Left lobe of liver (tissue), 2 donors: ENCODE data around the gene LAMC3. TPM values are rescaled to one million over a fixed set of nuclear protein-coding genes. Genes with fewer than 3 reads are reported as not detected.
A peak's percentile ranks its signal among the peaks of the same experiment; 100 is the strongest.

Experiments
- ATAC-seq: fragments of 200-7000 bp; cut with Tn5 transposase; one replicate; pipeline ENCODE4 v1.9.1; 2020; ENCODE audit warnings: mild to moderate bottlenecking, moderate library complexity
- DNase-seq: peaks from one replicate; pipeline ENCODE4 v3.0.0-alpha.2; 2020; ENCODE audit warnings: low spot score
- total RNA-seq: library from RNA; stranded (reverse); gene quantifications from one replicate; pipeline ENCODE4 v1.2.1, GENCODE V29; 2021
- donor health status: DM: no; HTN: no; CAD: no; lungs with moderate emphysema.
- donor health status: DM: no; HTN: yes; CAD: no.

LAMC3 gene
- total RNA-seq, 1 donor from 2014 or later: 7.1 TPM

DNA sequence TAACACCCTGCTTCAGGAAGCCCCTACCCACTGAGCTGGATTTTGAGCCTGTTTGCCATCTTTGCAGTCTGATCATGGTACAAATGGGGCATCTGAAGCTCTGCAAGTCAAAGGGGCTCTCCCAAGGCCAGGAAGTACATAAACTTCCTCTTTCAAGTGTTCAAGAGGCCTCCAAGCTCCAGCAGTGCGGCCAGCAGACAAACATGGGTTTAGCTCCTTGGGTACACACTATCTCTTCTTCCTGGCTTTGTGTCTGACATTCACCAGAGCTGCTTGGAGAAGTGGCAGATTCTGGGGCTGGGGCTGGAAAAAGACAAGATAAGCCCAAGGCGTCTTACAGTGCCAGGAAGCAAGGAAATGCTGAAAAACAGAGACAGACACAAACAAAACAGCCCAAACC is 34.1 kb downstream of the LAMC3 start:
- DNase-seq (no peak), ATAC-seq (no peak)

DNA sequence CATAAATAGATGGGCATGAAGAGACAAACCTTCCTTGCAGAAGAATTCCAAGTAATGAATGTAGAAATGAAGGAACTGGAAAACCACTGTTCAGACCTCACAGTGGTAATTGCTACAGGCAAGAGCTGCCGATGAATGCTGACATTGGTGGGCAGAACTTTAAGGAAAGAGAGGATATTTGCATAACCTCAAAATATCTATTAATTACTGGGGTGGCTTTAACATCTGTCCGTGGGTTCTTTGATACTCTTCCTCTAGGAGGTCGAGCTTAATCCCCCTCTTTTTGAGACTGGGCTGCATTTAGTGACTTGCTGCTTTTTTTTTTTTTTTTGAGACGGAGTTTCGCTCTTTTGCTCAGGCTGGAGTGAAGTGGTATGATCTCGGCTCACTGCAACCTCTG is 34.7 kb downstream of the LAMC3 start:
- ATAC-seq: no peak
- DNase-seq: no peak

DNA sequence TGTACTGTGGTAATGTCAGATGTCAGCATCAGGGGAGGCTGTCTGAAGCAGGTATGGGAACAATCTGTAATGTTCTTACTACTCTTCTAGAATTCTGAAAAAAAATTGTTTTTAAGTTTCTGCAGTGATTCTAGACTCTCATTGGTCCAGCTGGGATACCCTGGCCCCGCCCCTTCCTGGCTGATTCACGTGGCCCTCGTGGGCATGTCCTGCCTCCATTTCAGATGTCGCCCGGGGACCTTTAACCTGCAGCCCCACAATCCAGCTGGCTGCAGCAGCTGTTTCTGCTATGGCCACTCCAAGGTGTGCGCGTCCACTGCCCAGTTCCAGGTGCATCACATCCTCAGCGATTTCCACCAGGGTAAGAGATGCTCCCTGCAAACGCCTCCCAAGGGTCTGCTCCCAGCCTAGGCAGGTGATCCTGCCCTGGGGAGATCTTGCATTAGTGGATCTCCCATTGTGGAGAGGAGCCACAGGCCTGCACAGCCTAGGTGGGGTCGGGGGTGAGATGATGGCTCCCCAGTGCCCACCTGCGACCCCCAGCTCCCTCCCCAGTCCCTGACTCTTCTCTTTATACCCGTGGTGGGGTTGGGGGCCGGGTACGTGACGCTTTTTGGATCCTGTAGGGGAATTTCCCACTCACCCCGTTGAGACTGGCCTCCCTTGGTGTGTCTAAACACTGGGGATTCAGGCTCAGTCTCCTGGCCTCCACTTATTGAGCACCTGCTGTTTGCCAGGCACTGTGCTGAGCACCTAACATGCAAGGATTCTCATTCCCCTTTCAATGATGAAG is 36.5 kb downstream of the LAMC3 start:
- ATAC-seq (no peak), DNase-seq (no peak)

DNA sequence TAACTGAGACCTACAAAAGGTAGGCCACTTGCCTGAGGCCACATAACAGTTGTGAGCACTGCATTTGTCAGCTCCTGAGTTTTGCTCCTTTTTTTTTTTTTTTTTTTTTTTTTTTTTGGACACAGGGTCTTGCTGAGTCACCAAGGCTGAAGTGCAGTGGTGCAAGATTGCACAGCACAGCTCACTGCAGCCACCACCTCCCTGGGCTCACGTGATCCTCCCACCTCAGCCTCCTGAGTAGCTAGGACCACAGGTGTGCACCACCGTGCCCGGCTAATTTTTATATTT is 37.1 kb downstream of the LAMC3 start:
- ATAC-seq: no peak
- DNase-seq: no peak

DNA sequence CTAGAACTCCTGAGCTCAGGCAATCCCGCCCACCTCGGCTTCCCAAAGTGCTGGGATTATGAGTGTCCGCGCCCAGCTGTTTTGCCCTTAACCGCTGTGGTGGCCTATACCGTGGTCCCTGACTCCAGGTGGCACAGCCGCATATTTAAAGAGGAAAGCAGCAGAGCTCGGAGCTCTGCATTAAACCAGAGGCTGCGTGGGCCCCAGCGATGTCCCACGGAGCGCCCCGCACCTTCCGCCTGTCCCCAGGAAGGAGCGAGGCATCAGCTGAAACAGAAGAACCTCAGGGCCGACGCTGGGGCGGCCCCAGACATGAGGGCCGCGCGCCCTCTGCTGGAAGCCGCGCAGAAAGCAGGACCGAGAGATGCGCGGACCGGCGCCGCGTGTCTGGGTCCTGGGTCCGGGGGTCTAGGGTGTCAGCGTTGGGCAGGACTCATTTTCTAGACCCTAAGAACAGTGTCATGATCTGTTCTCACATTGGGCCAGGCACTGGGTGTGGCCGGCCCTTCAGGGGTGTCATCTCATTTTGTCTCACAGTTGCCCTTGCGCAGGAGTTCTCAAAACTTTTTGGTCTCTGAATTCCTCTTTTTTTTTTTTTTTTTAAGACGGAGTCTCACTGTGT is 37.7 kb downstream of the LAMC3 start:
- DNase-seq: peak; percentile 63
- peak; percentile 96 for ATAC-seq

DNA sequence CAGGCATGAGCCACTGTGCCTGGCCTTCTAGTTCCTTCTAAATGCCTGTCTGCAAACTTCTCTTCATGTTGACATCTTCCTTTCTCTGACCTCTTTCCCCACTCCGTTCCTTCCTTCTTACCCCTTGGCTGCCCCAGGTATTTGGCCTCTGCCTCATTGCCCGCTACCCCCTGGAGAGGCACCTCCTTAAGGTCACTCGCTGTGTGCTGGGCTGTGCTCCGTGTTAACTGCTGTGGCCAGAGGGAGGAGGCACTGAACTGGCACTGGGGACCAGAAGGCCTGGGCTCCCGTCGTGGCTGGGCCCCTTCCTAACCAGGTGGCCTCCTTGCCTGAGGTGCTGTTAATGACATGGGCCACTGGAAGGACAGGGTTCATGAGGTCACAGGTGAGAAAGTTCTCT is 39.4 kb downstream of the LAMC3 start:
- ATAC-seq (no peak), DNase-seq (no peak)

DNA sequence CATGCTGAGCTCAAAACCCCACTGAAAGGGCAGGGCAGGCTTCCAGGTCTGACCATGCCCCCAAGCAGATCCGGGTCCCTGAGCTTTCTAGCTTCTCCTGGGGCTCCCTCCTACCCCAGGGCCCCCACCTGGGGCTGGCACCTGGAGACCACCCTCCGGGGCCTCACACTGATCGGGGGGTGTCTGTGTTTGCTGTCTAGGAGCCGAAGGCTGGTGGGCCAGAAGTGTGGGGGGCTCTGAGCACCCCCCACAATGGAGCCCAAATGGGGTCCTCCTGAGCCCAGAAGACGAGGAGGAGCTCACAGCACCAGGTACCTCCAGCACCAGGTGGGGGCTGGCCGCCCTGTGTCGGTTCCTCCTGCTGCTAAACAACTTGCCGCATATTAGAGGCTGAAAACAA is 39.8 kb downstream of the LAMC3 start:
- DNase-seq (no peak), ATAC-seq (no peak)

DNA sequence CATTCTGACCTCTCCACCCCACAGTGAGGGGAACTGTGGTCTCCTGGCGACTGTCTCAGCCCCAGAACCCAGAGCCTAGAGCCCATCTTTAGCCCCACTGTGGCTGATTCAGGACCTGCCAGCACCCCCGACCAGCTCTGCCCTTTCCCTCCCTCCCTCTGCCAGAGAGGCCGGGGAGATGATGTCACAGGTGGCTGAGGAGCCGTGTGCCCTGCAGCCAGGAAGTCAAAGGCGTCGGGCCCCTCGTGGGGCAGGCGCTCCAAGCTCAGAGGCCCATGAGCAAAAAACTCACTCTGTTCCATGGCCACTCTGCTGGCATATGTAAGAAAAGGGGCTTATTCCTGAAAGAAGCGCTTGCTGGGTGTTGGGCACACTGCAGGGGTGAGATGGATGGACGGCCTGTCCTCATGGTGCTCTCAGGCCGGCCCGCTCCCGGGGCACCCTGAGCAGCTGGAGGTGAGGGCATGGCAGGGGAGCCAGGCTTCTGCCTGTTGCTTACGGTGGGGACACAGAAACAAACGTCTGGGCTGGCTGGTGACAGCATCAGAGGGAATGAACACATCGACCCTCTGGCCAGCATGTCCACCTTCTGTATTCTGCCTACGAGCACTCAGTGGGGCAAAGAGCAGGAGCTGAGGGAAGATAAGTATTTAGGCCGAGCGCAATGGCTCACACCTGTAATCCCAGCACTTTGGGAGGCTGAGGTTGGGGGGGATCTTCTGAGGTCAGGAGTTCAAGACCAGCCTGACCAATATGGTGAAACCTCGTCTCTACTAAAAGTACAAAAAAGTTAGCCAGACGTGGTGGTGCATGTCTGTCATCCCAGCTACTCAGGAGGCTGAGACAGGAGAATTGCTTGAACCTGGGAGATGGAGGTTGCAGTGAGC is 41.1 kb downstream of the LAMC3 start:
- DNase-seq (no peak), ATAC-seq (no peak)

DNA sequence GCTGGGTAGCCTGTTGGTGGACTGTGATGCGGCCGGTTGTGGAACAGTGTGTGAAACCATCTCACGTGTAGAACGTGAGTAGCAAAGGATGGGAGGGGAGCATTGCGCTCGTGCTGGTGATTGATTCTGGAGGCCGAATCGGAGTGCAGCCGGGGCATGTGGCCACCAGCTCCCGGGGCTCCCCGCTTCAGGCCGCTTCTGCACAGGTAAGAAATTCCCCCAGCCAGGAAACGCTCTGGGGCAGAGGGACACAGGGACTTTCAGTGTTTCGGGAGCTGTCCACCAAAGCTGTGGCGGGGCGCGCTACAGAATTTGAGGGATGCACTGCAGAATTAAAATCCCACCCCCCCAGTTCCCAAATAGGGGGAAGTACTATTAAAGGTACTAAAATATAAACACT is 41.9 kb downstream of the LAMC3 start:
- ATAC-seq: no peak
- no peak for DNase-seq

DNA sequence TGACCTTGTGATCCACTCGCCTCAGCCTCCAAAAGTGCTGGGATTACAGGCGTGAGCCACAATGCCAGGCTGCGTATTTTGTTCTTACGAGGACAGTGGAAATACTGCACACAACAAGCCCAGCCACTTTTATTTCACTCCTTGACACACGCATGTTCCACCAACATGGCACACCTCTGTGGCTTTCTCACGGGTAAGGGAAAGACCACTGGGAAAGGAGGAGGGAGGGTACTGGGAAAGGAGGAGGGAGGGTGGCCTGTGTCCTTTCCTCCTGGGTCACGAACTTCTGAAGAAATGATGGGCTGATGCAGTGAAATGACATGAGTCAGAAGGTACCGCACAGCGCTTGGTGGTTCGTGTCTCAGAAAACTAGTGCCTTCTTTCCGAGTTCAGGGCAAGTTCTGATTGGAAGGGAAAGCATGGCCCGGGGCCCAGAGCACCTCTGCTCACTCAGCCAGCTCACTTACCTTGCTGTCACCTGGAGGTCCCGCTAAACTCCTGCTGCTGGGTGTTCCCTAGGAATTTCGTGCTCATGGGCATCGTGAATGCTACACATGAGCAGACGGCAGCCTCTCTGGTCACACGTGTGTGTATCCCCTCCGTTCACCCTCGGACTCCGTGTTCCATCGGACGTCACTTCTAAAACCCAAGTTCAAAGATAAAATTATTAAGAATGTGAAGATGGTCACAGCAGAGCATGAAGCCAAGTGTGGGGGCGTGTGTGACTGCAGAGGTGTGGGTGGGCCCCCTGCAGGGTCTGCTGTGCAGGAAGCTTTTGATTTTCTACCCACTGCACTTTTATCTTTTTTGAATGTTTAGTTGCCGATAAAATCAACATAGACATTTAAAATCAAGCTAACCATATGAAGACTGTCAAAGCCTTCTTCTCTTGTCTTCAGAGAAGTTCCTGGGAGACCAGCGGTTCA is 42.9 kb downstream of the LAMC3 start:
- DNase-seq (no peak), ATAC-seq (no peak)

DNA sequence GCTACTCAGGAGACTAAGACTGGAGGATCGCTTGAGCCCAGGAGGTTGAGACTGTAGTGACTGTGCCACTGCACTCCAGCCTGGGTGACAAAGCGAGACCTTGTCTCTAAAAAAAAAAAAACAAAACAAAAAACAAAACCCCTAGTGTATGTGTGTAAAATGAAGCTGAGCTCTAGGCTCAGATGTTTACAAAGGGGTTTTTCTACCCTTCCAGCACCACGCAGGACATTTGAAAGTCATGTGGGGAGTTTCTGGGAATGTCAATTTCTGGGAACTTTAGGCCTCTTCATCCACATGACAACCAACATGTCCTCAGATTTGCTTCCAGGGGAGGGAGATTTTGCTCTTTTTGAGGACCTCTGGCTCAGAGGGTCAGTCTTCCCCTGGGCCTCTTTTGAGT is 44.9 kb downstream of the LAMC3 start:
- DNase-seq: no peak
- no peak for ATAC-seq

DNA sequence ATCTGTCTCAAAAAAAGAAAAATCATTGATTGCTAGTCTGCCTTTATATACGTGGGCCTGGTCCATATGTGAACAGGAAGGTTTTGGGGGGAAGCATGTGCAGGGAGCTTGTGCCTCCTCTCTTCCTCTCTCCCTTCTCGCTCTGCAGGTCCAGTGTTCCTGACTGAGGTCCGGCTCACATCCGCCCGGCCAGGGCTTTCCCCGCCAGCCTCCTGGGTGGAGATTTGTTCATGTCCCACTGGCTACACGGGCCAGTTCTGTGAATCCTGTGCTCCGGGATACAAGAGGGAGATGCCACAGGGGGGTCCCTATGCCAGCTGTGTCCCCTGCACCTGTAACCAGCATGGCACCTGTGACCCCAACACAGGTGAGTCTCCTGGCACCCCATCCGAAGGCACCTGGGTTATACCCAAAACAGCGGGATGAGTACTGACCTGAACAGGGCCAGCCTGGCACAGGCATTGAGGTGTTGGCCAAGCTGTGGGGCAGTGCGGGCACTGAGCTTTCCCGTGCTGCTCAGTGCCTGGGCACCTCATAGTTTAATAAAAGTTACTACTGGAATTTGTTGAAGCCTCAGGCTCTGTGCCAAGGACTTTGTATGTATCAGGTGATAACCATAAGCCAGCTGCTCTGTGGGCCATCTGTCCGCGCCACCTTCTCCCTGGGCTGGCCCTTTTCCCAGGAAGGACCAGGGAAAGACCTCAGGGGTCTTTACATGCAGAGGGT is 48.0 kb downstream of the LAMC3 start:
- ATAC-seq: no peak
- DNase-seq: no peak

DNA sequence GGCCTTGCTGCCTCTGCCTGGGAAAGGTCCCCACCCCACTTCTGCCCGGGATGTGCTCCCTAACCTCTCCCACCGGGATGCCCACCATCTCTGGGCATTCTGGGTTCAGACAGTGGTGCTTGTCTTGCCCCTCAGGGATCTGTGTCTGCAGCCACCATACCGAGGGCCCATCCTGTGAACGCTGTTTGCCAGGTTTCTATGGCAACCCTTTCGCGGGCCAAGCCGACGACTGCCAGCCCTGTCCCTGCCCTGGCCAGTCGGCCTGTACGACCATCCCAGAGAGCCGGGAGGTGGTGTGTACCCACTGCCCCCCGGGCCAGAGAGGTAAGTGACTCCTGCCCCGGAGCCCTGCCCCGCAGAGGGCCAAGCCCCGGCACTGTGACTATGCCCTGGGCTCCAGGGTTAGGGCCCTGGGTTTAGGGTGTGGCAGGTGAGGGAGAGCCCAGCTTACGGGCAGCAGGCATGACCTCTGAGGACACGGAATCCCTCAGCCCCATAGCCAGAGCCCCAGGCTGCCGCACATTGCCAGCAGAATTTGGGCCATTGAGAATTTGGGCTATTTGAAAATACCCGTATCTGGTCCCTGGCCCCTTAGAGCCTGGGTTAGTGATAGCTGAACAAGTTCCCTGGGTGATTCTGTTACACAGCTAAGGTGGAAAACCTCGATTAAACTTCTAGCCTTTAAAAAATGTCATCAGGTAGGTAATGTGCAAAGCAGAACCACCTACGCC is 52.1 kb downstream of the LAMC3 start:
- no peak for DNase-seq
- no peak for ATAC-seq

DNA sequence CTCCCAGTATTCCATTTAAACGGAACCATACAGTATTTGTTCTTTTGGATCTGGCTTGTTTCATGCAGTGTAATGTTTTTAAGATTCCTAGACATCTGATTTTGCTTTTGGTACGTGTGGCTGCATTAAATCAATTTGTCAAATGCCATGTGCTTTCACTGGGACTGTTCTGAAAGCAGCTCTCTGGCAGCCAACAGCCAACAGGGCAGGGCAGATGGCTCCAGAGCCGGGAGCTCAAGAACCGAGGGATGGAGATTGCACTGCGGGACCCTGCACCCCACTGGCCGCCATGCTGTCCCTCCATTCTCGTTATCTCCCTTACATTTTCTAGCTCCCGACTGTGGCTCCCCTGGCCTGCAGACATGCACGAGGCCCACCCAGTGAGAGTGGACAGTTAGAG is 54.0 kb downstream of the LAMC3 start:
- no peak for ATAC-seq
- DNase-seq: no peak

DNA sequence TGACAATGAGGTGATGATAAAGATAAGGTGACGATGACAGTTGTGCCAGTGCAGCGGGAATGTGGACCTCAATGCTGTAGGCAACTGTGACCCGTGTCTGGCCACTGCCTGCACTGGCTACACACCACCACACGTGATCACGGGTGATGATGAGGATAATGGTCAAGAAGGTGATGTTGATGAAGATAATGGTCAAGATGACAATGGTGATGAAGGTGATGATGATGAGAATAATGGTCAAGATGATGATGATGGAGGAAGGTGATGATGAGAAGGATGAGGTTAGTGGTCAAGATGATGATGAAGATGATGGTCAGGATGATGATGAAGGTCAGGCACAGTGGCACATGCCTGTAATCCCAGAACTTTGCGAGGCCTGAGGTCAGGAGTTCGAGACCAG is 56.6 kb downstream of the LAMC3 start:
- ATAC-seq (no peak), DNase-seq (no peak)

DNA sequence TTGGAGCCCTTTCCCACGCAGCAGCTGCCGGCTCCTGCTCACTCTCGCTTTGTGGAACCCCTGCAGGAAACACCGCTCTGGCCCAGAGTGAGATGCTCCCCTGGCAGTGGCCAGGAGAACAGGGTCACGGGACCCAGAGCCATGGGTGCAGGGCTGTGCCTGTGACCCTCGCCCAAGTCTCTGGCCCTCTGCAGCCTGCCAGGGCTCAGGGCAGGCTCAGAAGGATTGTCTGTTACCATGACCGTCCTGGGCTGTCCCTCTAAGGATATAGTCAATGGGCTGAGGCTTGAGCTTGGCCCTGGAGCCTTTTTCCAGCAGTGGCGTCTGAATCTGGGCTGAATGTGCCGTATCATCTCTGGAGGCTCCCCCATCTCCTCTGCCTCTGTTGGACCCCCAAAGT is 58.7 kb downstream of the LAMC3 start:
- DNase-seq (no peak), ATAC-seq (peak; percentile 56)

DNA sequence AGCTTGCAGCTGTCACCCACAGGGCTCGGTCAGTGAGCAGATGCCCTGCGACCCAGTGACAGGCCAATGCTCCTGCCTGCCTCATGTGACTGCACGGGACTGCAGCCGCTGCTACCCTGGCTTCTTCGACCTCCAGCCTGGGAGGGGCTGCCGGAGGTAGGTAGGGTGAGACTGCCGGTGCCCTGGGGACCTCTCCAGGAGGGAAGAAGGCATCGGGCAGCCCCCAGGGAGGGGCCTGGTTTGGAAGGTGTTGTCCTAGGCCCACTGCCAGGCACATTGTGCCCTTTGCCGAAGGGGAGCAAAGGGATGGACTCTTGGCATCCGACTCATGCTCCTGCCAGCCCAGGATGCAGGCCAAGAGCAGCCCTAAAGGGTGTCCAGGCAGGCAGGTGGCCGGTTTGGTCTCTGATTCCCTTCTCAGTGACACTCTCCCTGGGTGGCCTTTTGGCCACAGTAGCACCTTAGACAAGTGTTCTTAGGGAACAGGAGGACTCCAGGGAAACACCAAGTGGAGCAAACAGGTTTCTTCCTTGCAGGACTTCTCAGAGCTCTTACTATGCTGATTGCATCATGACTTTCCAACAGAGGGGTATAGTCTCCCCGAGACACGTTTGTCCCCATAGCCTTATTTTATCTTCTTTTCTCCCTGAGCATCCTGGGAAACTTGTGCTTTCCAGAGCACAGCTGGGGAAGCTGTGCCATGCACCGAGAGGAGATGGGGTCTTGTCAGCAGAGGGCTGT is 59.3 kb downstream of the LAMC3 start:
- peak; percentile 90 for ATAC-seq
- peak; percentile 77 for DNase-seq

DNA sequence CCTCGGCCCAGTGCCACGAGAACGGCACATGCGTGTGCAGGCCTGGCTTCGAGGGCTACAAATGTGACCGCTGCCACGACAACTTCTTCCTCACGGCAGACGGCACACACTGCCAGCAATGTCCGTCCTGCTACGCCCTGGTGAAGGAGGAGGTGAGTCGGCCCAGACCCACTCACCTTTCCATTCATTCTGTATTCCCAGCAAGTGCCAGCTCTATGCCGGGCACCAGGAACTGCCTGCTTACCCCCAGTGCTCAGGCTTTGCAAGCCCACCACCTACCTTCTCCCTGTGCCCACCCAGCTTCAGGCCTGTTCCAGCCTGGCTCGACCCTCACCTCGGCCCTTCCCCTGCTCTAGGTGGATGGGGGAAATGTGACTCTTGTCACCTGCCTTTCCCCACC is 60.7 kb downstream of the LAMC3 start:
- DNase-seq (no peak), ATAC-seq (no peak)
